Measurements from ENCODE around the gene IRX6. TPM values are rescaled to one million over a fixed set of nuclear protein-coding genes. Genes with fewer than 3 reads are reported as not detected.

IRX6 gene
- total RNA-seq, 1 donor, result 1.4 TPM

DNA sequence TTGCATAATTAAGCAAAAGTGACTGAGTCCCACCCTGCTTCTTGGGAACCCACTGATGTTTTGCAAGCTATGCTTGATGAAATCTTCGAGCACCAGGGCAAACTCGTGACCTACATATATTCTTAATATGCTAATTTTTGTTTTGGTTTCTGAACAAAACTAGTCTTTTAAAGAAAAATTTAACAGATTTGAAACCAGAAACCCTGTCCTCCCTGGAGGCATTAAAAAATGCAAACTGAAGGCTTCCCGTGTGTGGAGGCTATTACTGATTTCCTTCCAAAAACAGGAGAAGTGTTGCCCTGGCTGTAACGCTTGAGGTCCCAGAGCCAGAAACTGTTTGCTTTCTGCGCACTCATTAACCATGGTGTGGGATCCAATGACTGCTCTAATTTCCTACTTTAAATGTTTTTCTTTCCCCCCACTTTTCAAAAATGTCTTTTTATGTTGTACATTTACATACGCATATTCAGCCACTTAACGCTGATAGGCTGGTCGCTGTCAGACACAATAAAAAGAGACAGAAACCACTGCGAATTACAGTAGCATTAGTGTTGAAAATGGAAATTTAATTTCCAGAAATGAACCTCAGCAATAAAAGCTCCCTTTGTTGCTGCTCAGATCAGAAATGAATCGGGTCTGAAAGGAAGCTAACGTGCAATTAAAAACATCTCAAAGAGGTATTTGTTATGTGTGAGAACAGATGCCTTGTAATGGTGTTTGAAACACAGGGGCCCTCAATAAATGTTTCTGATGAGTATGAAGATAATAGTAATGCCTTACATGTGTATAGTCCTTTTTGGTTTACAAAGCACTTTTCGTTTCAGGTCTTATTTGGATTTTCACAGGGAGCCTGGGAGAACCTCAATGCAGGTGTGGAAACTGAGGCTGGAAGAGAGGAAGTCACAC lies 39.9 kb upstream of the IRX6 start:
- no peaks in the 10 kb centered on the region for H4K20me1 ChIP-seq (ENCODE audit: insufficient read depth, low read length)
- H3K27ac ChIP-seq (ENCODE audit: low read depth, low read length), result no peak overlapping the region
- H3K27me3 ChIP-seq (ENCODE audit: insufficient read depth, low read length), result no peaks in the 10 kb centered on the region
- H3K4me1 ChIP-seq (ENCODE audit: insufficient read depth, low read length), result peaks cover 9% of the 10 kb centered on the region
- H3K4me2 ChIP-seq (ENCODE audit: insufficient read depth, low read length), result peak overlapping the region; percentile 57
- peak overlapping the region; percentile 33 for H2AFZ ChIP-seq (ENCODE audit: low read length)
- no peaks in the 10 kb centered on the region for H3K79me2 ChIP-seq (ENCODE audit: insufficient read depth, low read length)
- TF ChIP-seq, protein P1, sequence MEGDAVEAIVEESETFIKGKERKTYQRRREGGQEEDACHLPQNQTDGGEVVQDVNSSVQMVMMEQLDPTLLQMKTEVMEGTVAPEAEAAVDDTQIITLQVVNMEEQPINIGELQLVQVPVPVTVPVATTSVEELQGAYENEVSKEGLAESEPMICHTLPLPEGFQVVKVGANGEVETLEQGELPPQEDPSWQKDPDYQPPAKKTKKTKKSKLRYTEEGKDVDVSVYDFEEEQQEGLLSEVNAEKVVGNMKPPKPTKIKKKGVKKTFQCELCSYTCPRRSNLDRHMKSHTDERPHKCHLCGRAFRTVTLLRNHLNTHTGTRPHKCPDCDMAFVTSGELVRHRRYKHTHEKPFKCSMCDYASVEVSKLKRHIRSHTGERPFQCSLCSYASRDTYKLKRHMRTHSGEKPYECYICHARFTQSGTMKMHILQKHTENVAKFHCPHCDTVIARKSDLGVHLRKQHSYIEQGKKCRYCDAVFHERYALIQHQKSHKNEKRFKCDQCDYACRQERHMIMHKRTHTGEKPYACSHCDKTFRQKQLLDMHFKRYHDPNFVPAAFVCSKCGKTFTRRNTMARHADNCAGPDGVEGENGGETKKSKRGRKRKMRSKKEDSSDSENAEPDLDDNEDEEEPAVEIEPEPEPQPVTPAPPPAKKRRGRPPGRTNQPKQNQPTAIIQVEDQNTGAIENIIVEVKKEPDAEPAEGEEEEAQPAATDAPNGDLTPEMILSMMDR (IDR thresholded peaks at IDR 0.05; ENCODE audit: extremely low read depth, low read depth, low read length), result no peak
- peaks cover 2% of the 10 kb centered on the region for H3K9me3 ChIP-seq (ENCODE audit: low read depth, low read length)
- no peak for DNase-seq (ENCODE audit: insufficient read length, low spot score, missing footprints)
- H3K4me3 ChIP-seq (ENCODE audit: insufficient read depth, low read length), result peak overlapping the region; percentile 10
- no peaks in the 10 kb centered on the region for H3K36me3 ChIP-seq (ENCODE audit: insufficient read depth, low read length)

DNA sequence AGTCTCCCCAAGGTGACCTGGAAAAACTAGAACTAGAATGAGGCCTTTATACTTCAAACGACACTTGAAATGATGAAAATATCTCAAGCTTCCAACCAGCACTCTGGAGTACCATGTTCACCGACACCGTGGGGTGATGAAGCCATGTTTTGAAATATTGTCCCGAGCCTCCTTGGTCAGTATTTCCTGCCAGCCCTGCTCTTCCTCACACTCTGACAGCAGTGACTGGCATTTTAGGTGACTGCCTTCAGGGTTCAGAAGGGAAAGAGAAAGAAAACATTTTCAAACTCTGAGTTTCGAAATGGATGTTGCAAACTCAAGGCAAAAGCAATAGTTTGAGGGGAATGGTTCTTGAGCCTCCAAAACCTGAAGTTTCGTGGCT lies 39.3 kb upstream of the IRX6 start:
- DNase-seq (ENCODE audit: insufficient read length, low spot score, missing footprints), result no peak
- TF ChIP-seq, protein P1 (IDR thresholded peaks at IDR 0.05; ENCODE audit: extremely low read depth, low read depth, low read length), result no peak
- Histone ChIP-seq H4K20me1 (ENCODE audit: insufficient read depth, low read length) (no peaks in the 10 kb centered on the region), H3K4me1 (ENCODE audit: insufficient read depth, low read length) (peaks cover 9% of the 10 kb centered on the region), H3K4me3 (ENCODE audit: insufficient read depth, low read length) (no peak overlapping the region), H3K27ac (ENCODE audit: low read depth, low read length) (no peak overlapping the region), H3K4me2 (ENCODE audit: insufficient read depth, low read length) (no peak overlapping the region), H3K79me2 (ENCODE audit: insufficient read depth, low read length) (no peaks in the 10 kb centered on the region), H2AFZ (ENCODE audit: low read length) (no peak overlapping the region), H3K36me3 (ENCODE audit: insufficient read depth, low read length) (no peaks in the 10 kb centered on the region), H3K27me3 (ENCODE audit: insufficient read depth, low read length) (no peaks in the 10 kb centered on the region), H3K9me3 (ENCODE audit: low read depth, low read length) (peaks cover 2% of the 10 kb centered on the region)

DNA sequence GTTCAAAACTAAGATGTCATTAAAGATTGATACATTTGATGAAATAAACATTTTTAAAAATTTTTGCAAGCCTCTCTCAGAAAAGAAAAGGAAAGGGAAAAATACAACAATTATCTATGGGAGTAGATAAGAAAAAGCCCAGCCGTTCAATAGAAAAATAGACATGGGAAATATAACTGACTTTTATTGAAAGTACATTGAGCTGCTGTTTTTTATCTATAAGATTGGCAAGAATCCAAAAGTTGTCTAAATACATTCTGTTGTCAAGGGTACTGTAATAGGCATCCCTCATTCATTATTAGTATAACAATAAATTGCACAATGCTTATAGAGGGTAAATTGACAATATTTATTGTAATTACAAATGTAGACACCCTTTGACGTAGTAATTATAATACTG lies 38.4 kb upstream of the IRX6 start:
- TF ChIP-seq, protein P1 (IDR thresholded peaks at IDR 0.05; ENCODE audit: extremely low read depth, low read depth, low read length), result no peak
- Histone ChIP-seq H3K4me3 (ENCODE audit: insufficient read depth, low read length) (no peak overlapping the region), H3K27me3 (ENCODE audit: insufficient read depth, low read length) (no peaks in the 10 kb centered on the region), H3K36me3 (ENCODE audit: insufficient read depth, low read length) (no peaks in the 10 kb centered on the region), H3K4me1 (ENCODE audit: insufficient read depth, low read length) (peaks cover 9% of the 10 kb centered on the region), H3K27ac (ENCODE audit: low read depth, low read length) (no peak overlapping the region), H2AFZ (ENCODE audit: low read length) (no peak overlapping the region), H3K4me2 (ENCODE audit: insufficient read depth, low read length) (no peak overlapping the region), H3K9me3 (ENCODE audit: low read depth, low read length) (peaks cover 2% of the 10 kb centered on the region), H3K79me2 (ENCODE audit: insufficient read depth, low read length) (no peaks in the 10 kb centered on the region), H4K20me1 (ENCODE audit: insufficient read depth, low read length) (no peaks in the 10 kb centered on the region)
- DNase-seq (ENCODE audit: insufficient read length, low spot score, missing footprints), result no peak

DNA sequence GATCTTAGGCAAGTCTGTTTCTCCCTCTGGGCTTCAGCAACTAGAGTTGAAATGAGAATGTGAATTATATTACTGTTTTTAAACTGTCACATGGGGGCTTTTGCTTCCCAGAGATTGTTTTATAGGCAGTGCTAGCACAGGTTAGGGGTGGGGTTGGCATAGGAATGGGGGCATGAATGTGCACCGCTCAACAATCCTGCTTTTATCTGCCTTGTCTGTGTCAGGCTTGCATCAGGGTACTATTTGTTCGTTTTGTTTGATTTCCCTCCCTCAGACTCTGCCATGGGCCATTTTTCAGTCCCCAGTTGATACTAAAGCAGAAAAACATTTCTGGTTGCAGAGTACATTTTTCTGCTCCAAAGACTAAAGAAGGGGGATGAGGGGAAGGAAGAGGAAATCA lies 34.6 kb upstream of the IRX6 start:
- Histone ChIP-seq H2AFZ (ENCODE audit: low read length) (no peak overlapping the region), H3K27me3 (ENCODE audit: insufficient read depth, low read length) (no peaks in the 10 kb centered on the region), H3K9me3 (ENCODE audit: low read depth, low read length) (peaks cover 2% of the 10 kb centered on the region), H3K4me3 (ENCODE audit: insufficient read depth, low read length) (no peak overlapping the region), H4K20me1 (ENCODE audit: insufficient read depth, low read length) (no peaks in the 10 kb centered on the region), H3K36me3 (ENCODE audit: insufficient read depth, low read length) (no peaks in the 10 kb centered on the region), H3K4me2 (ENCODE audit: insufficient read depth, low read length) (no peak overlapping the region), H3K4me1 (ENCODE audit: insufficient read depth, low read length) (peaks cover 1% of the 10 kb centered on the region), H3K27ac (ENCODE audit: low read depth, low read length) (no peak overlapping the region), H3K79me2 (ENCODE audit: insufficient read depth, low read length) (no peaks in the 10 kb centered on the region)
- DNase-seq (ENCODE audit: insufficient read length, low spot score, missing footprints), result peak; percentile 47
- TF ChIP-seq, protein P1 (IDR thresholded peaks at IDR 0.05; ENCODE audit: extremely low read depth, low read depth, low read length), result no peak
